KMS-11 (cell line): ENCODE results near the gene FZD1.

Experiments used
- H2AFZ ChIP-seq: fragments of 200-600 bp; sonication (generic); 2 replicates; pipeline ENCODE4 v1.6.1; 2016; ENCODE audit warnings: antibody characterized with exemption, mixed run types, low read depth
- H3K27ac ChIP-seq: fragments of 200-600 bp; sonication (generic); 2 replicates; pipeline ENCODE4 v1.6.1; 2016; ENCODE audit warnings: mild to moderate bottlenecking, mixed run types
- H3K27me3 ChIP-seq: fragments of 200-600 bp; sonication (generic); 2 replicates; pipeline ENCODE4 v1.6.1; 2017; ENCODE audit warnings: mild to moderate bottlenecking, low read depth, mixed run types, moderate library complexity; ENCODE audit not compliant: insufficient read depth
- H3K36me3 ChIP-seq: fragments of 200-600 bp; sonication (generic); 2 replicates; pipeline ENCODE4 v1.6.1; 2017; ENCODE audit warnings: mild to moderate bottlenecking, mixed run types; ENCODE audit not compliant: insufficient read depth
- H3K4me1 ChIP-seq: fragments of 200-600 bp; sonication (generic); 2 replicates; pipeline ENCODE4 v1.6.1; 2016; ENCODE audit warnings: mild to moderate bottlenecking, low read depth, mixed run types; ENCODE audit not compliant: poor library complexity, severe bottlenecking
- H3K4me2 ChIP-seq: fragments of 200-600 bp; sonication (generic); 2 replicates; pipeline ENCODE4 v1.7.0; 2016; ENCODE audit warnings: mild to moderate bottlenecking, mixed run types
- H3K4me3 ChIP-seq: fragments of 200-600 bp; sonication (generic); IDR thresholded peaks from 2 replicates; pipeline ENCODE4 v1.6.1; 2017; ENCODE audit warnings: low read depth, low read length, mixed read lengths; ENCODE audit not compliant: insufficient read depth
- H3K79me2 ChIP-seq: fragments of 200-600 bp; sonication (generic); 2 replicates; pipeline ENCODE4 v1.6.1; 2016; ENCODE audit warnings: low read depth, mixed run types; ENCODE audit not compliant: insufficient read depth
- H3K9ac ChIP-seq: fragments of 200-600 bp; sonication (generic); 2 replicates; pipeline ENCODE4 v1.6.1; 2016; ENCODE audit warnings: mild to moderate bottlenecking, mixed run types
- H4K20me1 ChIP-seq: fragments of 200-600 bp; sonication (generic); 2 replicates; pipeline ENCODE4 v1.6.1; 2016; ENCODE audit warnings: mild to moderate bottlenecking, mixed run types; ENCODE audit not compliant: insufficient read depth
- CTCF ChIP-seq: fragments of 200-600 bp; sonication (generic); conservative IDR thresholded peaks from 2 replicates; pipeline ENCODE4 v1.6.1; 2017; ENCODE audit warnings: low read depth, mild to moderate bottlenecking, antibody characterized with exemption, low read length, moderate library complexity, mixed read lengths

The FZD1 gene

GRCh38 chr7:91264046-91264923, at the start of gene FZD1:
Gene FZD1 (plus strand): TSS chr7:91264433. CDS start chr7:91264881, 448 bp downstream.
- Histone ChIP-seq H4K20me1 (no peaks in the 10 kb centered on the region), H3K79me2 (no peaks in the 10 kb centered on the region), H2AFZ (peak within 1 kb of the TSS; percentile 95), H3K4me2 (peak within 1 kb of the TSS; percentile 49), H3K27me3 (no peaks in the 10 kb centered on the region; the same call in 1 of the 2 replicates), H3K4me3 (no peak within 1 kb of the TSS), H3K27ac (peak within 1 kb of the TSS; percentile 33), H3K9ac (peak within 1 kb of the TSS; percentile 38; the same call in 1 of the 2 replicates), H3K4me1 (peaks cover 8% of the 10 kb centered on the region), H3K36me3 (no peaks in the 10 kb centered on the region)
- no peak for TF ChIP-seq CTCF

GRCh38 chr7:91226411-91226810, 37.8 kb upstream of the FZD1 start:
- no peak overlapping the region for H3K27ac ChIP-seq
- H3K4me1 ChIP-seq = no peaks in the 10 kb centered on the region
- TF ChIP-seq CTCF = no peak
- no peak overlapping the region for H3K4me3 ChIP-seq
- H4K20me1 ChIP-seq = no peaks in the 10 kb centered on the region
- no peaks in the 10 kb centered on the region for H3K79me2 ChIP-seq
- H2AFZ ChIP-seq = no peak overlapping the region
- no peaks in the 10 kb centered on the region for H3K36me3 ChIP-seq
- no peak overlapping the region for H3K9ac ChIP-seq
- no peaks in the 10 kb centered on the region for H3K27me3 ChIP-seq
- H3K4me2 ChIP-seq = no peak overlapping the region

- Histone ChIP-seq H3K27ac (no peak overlapping the region), H3K4me3 (no peak overlapping the region), H3K79me2 (no peaks in the 10 kb centered on the region), H3K4me2 (no peak overlapping the region), H3K9ac (no peak overlapping the region), H3K4me1 (no peaks in the 10 kb centered on the region), H3K27me3 (no peaks in the 10 kb centered on the region), H2AFZ (no peak overlapping the region), H4K20me1 (no peaks in the 10 kb centered on the region), H3K36me3 (no peaks in the 10 kb centered on the region)
- no peak for TF ChIP-seq CTCF
These were observed 35.9 kb upstream of the FZD1 start for GRCh38 chr7:91228327-91228726.

- H3K4me2 ChIP-seq = no peak overlapping the region
- H2AFZ ChIP-seq = no peak overlapping the region
- no peaks in the 10 kb centered on the region for H4K20me1 ChIP-seq
- H3K27ac ChIP-seq = no peak overlapping the region
- no peak overlapping the region for H3K9ac ChIP-seq
- no peaks in the 10 kb centered on the region for H3K79me2 ChIP-seq
- no peaks in the 10 kb centered on the region for H3K27me3 ChIP-seq
- H3K4me3 ChIP-seq = no peak overlapping the region
- H3K4me1 ChIP-seq = no peaks in the 10 kb centered on the region
- no peak for TF ChIP-seq CTCF
- no peaks in the 10 kb centered on the region for H3K36me3 ChIP-seq
These were observed 35.2 kb upstream of the FZD1 start for GRCh38 chr7:91228927-91229558.
